Tibial nerve (tissue), 4 donors: ENCODE data around the gene DHTKD1.

Experiments used
- CTCF ChIP-seq, 5 experiments: fragments of 200-600 bp in 3 of 5; fragments of 450-650 bp in 2 of 5; sonication (generic) in 3 of 5; IDR thresholded peaks; one replicate each; pipeline ENCODE4 v1.5.1; 2016 to 2019; ENCODE audit warnings: antibody characterized with exemption in 5 of 5, mild to moderate bottlenecking in 3 of 5, moderate library complexity in 2 of 5
- EP300 ChIP-seq, 2 donors: sonication (generic); formaldehyde crosslinking; IDR thresholded peaks; one replicate each; pipeline ENCODE4 v1.6.1; 2017; ENCODE audit warnings: antibody characterized with exemption in 2 of 2, mild to moderate bottlenecking in 1 of 2
- POLR2A ChIP-seq, 2 donors: fragments of 450-650 bp; IDR thresholded peaks; one replicate each; pipeline ENCODE4 v1.6.1; 2017; ENCODE audit warnings: antibody characterized with exemption in 2 of 2, mild to moderate bottlenecking in 2 of 2, moderate library complexity in 2 of 2

DNA sequence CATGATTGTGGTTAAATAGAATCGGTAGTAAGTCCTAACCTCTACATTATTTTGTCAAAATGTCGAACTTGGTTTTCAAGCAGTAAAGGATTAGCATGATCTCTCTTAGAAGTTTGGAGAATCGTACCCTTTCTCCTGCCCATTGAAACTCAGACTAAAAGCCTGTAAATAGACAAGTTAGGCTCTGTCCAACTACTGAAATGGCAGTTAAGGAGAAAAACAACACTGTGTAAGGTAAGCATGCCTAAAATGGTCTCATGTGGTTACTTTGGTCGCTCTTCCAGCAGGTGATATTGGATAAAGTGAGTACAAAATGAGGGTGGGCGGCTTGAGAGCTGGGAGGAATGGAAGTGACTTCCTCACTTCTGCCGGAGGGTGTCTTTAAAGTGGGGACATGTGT is 85.8 kb downstream of the DHTKD1 start:
- no peak for TF ChIP-seq CTCF (IDR thresholded peaks at IDR 0.05)
- TF ChIP-seq EP300 (IDR thresholded peaks at IDR 0.05): no peak
- TF ChIP-seq POLR2A (IDR thresholded peaks at IDR 0.05): no peak
